Limb (tissue), 2 donors: Measurements from ENCODE around the gene KLHL1.

Experiments used
- DNase-seq, 2 donors: peaks; one replicate each; pipeline ENCODE4 v3.0.0-alpha.2; 2016; ENCODE audit errors: extremely low spot score in 2 of 2

The KLHL1 gene

DNA sequence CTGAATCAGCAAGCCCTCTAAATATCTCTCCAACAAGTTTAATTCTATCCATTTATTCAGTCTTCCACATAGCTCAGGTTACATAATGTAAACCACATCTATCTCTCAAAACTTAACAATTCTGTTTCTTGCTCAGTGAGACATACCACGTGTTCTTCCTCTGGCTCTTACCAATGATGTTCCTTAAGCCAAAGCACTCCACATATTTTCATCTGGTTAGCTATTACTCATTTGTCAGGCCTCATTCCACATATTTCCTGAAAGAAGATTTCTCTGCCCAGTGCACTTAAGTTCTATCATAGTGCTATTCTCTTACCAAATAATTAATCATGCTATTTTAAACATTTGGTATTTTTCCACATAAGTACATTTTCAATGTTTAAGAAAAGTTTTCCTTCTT, 403.9 kb downstream of the KLHL1 start:
- peak in 1 of 2 donors; percentile 13 for DNase-seq

DNA sequence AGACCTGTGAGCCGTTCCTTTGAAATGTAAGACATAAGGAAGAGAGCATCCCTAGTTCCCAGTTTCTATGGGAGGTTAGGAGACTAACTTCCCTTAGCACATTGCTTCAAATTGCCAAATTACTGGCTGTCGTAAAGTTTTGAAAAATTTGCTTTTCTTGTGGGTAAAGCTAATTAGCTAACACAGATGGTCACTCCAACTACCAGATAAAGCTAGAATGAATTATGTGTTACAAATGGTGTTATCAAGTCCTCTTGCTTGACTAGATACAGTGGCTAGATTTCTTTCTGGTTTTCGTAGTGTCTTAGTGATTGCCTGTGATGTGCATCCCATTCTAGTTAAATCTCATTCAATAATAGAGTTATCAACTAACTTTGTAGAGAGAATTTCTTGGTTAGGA, 417.3 kb downstream of the KLHL1 start:
- no peak for DNase-seq

DNA sequence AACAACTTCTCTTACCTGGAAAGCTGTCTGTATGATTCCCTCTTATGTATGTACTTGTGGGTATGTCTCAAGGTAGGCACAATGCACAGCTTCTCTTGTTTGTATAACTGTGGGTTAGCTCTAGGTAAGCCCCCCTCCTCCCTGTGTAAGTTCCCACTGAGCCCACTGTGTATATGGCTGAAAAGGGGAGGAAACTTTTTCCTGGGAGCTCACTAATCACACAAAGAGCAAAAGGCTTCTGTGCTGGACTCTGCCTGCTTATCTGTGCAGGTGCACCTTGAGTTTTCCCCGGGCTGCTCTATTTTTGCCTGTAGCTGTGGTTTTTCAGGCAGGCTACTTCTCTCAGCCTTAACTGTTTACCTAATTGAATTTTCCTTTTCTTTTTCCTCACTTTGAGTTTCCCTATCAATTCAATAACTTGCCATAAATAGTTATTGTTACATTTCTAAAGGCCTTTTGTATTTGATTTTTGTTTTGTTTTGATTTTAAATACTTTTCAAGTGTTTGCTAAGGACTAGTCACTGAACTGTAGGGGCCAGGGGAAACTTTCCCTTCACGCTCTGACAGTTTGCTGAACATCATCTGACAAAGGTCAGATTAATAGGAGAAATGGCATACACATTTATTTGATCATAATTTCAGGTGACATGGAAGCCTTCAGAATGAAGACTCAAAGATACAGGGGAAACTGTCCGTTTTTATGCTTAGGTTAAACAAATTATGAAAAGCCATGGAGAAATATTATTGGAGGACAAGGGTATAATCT, 424.1 kb downstream of the KLHL1 start:
- DNase-seq, result no peak

DNA sequence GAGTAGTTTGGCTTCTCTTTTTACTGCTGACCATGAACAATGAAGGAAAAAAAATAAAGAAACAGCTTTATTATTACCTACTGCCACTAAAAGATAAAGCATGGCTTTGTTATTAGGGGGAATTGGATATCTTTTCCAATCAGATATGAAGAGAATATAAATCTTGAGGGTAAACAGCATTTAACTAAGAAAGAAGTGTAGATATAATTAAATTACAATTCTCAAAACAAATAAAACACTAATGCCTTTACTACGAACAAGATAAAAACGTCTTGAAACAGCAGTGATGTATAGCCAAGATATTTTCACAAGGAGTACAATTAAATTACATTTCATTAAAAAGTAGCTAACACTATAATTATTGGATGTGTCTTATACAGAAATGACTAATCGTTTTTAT, 426.5 kb downstream of the KLHL1 start:
- no peak for DNase-seq

DNA sequence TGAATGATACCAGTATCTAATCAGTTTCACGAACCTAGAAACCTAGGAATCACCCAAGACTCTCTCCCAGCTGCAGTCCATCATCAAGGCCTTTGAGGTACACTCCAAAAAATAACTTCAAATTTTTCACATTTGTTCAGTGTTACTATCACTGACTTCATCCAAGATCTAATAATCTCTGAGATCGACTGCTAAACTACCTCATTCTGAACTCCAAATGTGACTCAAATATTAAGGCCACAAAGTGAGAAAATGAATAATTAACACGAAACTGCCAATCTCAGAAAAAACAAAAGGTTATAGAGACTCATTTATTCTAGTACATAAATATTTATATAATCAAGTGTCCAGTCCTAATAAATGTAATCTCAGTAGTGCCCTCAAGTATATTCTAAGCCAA, 430.9 kb downstream of the KLHL1 start:
- DNase-seq, result no peak

DNA sequence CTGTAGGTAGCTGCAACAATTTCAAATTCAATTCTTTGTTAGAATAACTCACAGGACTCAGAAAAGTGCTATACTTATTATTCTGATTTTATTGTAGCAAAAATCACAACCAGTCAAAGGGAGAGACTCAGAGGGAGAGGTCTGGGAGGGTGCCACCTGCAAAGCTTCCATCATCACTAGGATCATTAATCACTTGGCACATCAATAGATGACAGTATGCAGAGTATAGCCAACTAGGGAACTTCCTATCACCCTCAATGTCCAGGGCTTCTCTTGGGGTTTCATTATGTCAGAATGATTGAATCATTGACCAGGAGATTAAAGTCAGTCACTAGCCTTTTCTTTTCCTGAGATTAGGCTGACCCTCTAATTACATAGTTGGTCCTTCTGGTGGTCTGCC, 432.0 kb downstream of the KLHL1 start:
- no peak for DNase-seq

DNA sequence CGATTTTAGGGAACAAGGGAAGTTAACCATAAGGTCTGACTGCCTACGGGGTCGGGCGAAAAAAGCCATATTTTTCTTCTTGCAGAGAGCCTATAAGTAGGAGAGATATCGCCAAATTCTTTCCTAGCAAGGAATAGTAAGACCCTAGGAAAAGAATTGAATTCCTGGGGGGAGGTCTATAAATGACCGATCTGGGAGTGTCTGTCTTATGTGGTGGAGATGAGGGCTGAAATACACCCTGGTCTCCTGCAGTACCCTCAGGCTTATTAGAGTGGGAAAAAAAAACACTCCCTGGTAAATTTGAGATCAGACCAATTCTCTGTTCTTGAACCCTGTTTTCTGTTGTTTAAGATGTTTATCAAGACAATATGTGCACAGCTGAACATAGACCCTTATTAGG, 448.1 kb downstream of the KLHL1 start:
- DNase-seq, result no peak

DNA sequence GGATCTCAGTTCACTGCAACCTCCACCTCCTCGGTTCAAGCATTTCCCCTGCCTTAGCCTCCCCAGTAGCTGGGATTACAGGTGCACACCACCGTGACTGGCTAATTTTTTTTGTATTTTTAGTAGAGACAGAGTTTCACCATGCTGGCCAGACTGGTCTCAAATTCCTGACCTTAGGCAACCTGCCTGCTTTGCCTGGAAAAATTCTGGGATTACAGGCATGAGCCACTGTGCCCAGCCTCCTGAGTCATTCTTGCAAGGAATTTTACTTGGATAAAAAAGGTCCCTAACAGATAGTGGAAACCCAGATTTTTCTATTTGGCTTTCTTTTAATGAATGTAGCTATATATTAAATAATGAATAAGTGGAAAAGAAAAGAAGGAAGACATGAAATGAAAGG, 450.6 kb downstream of the KLHL1 start:
- DNase-seq, result no peak

DNA sequence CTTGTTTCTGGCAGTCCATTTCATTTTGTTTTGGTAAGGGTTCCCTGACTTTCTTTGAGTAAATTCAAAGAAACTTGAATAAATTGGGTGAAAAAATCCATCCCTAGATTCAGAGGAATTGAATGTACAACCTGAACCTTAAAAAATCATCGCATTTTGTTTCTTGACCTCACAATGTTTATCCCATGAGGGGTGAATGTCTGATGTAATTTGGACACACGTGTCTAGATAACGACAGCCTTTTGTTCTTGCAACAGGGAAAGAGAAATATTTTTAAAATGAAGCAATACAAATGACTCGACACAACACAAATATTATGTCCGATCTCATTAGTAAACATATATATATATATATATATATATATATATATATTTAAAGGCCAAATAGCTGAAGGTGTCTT, 453.9 kb downstream of the KLHL1 start:
- no peak for DNase-seq
